GM23248 (cell line): ENCODE results near the gene DAND5.

ENCODE experiments used
- EZH2 ChIP-seq: fragments of 200-600 bp; sonication (generic); IDR thresholded peaks from 2 replicates; pipeline ENCODE4 v1.6.1; 2018; ENCODE audit warnings: antibody characterized with exemption, mild to moderate bottlenecking; ENCODE audit not compliant: insufficient read depth, poor library complexity, severe bottlenecking
- EZH2phosphoT487 ChIP-seq: fragments of 200-600 bp; sonication (generic); IDR thresholded peaks from 2 replicates; pipeline ENCODE4 v1.6.1; 2018; ENCODE audit warnings: antibody characterized with exemption, moderate library complexity, mild to moderate bottlenecking, low read depth; ENCODE audit not compliant: insufficient read depth

- TF ChIP-seq EZH2 (no peak), EZH2phosphoT487 (no peak)
Measured at GRCh38 chr19:12953138-12953798, 16.1 kb upstream of the DAND5 start.
